ENCODE measurements around the gene PPFIBP1.
"Not testable (repeated sequence)": the region's sequence is repeated elsewhere in the genome, so short reads cannot be mapped to it uniquely, and the experiment has no call there.

PPFIBP1 gene

DNA sequence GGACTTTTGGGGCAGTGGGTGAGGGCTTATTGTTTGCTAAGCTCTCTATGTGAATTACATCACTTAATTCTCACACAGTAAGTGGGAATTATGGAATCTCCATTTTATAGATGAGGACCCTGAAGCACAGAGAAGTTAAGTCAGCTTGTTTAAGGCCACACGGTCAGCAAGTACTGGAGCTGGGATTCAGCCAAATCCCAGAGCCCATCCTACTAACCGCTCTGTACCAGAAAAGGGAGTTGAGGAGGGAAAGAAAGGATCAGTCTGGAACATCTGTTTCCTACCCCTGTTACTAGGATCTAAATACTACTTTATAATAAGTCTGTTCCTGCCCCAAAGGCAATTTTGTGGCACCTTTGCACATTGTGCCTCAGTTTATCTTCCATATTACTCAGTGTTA is 42.6 kb downstream of the PPFIBP1 start:
- no peak for DNase-seq (ENCODE audit: low read depth)

DNA sequence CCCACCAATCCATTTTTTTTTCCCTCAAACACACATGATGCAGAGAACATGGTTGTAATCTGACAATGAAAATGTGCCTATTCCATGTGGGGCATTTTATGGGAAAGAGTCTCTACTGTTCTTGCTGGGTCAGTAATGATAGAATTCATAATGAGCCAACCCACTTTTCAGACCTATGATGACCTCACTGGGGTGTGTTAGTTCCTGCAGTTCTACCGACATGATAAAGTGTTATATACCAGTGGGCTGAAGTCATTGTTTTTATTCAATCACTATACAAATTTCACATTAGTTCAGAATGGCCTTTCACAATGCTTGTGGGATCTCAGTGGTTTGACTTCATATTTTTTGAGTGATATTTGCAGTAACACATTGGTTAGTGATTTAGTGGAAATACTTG is 47.5 kb downstream of the PPFIBP1 start:
- peak; percentile 76 for DNase-seq (ENCODE audit: low read depth)

DNA sequence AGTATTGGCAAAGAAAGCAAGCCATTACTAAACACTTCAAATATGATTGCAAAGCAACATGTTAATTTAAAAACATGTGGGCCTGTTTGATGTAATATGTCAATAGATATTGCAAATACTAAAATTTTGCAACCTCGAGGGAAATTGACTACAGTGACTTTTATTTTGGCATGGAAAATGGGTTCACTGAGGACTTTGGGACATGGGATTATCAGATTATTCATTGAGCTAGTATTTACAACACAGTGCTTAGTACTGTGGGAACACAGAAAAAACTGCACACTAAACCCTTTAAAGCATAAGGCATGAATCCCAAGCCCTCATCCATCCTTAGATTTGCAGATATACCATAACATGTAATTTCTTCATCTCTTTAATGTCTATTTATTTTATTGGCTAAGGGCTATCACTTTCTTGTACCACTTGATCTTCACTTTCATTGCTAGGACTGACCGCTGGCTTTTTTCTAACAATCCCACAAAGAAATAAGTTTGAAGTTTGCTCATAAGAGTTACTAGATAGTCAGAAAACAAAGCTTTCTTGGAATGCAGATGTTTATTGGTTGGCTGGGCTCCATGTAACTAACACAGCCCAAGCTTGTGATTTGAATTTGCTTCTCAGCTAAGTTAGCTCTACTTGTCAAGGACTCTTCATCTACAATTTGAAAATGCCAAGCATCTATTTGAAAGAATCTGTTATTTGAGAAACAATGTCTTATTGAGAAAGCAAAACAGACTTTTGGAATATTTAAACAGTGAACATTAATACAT is 48.7 kb downstream of the PPFIBP1 start:
- no peak for DNase-seq (ENCODE audit: low read depth)

DNA sequence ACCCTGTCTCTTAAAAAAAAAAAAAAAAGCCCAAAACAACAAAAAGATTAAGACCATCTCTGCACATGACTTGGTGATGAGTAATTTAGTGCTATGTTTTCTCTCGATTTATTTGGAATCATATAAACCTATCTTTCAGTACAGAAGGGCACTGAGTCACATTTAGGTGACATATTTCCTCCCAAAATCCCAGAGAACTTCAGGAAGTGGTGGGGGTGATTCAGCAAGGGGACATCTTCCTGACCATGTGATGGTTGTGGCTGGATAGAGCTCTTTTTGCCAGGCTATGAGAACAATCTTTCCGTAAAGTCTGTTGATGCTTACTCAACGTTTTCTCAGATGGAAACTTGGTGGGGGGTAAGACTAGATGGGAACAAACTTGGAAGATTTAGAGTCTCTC is 50.0 kb downstream of the PPFIBP1 start:
- peak; percentile 94 for DNase-seq (ENCODE audit: low read depth)

DNA sequence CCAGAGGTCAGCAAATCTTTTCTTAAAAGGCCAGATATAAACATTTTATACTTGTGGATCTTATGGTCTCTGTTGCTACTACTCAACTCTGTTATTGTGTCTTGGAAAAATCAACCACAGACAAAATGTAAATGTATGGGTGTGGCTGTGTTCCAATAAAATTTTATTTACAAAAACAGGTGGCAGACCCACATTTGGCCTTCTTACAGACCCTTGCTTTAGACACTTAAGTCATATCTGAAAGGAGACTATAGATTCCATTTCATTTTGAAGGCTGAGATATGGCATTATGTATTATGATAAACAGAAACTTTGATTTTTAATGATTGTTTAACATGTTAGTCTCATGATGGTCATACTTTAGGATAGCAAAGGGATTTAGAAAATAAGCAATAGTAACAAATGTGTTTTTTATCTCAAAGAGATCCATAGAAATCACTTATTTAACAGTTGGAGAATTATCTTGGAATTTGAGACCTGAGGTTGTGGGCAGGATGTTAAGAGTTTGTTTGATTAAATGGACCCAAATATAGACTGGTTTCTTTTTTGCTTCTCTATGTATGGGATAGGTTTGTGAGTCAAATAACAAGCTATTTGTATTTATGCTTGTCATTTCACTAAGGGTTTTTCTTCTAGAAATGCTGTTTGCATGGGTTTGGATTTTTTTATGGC is 51.2 kb downstream of the PPFIBP1 start:
- DNase-seq (ENCODE audit: low read depth): no peak

DNA sequence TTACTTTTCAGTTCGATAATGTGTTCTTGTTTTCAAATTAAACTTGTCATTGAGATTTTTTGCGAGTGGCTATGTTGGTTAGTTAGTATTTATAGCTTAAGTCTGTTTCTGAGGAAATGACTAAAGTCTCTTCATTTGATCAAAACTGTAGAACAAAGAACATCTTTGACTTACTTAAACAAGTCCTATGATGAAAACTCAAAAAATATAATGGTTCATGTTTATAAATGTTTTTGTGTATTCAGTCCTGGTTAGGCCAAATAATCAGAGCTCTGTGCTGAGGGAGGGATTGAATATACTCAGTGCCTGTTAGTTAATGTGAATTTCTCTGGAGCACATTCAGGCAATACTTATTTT is 51.7 kb downstream of the PPFIBP1 start:
- no peak for DNase-seq (ENCODE audit: low read depth)

DNA sequence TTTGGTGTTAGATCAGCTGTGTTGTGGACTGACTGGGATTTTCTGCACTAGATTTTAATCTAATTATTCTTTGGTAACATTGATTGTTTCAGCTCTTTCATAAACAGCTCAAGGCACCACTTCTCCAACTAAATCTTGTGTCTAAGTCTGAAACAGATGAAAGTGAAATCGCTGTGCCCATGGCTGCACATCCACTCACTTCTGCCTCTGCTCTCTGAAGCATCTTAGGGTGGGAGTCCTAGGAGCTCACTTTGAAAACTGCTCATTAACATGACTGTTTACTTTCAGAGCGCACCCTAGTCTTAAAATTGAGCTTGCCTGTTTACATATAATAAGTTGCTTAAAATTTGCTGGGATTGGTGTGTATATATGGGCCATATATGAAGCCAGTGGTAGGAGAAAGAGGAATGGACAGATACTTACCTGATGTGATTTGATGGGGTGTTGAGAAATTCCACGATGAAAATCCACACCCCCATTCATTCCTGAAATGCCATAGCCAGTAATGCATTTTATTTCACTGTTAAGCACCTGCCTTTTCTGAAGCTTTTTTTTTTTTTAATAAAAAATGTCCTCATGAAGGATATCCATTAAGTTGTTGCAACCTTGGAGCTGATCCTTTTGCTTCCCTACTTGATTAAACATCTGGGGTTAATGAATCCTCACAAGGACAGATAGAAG is 52.8 kb downstream of the PPFIBP1 start:
- no peak for DNase-seq (ENCODE audit: low read depth)

DNA sequence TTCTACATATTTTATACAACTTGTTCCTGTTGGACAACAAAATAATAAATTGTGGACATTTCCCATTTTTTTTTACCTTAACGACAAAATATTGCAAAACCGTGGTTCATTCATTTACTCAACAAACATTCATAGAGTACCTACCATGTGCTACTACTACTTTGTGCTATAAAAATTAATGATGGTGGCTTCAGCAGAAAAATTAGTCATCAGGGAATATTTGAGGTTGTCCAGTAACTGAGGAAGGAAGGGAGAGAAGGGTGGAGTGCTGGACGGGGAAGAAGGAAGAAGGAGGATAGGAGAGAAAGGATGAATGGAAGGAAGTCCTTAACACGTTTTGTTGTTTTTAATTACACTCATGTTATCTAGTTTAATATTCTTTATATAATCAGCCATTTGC is 53.7 kb downstream of the PPFIBP1 start:
- no peak for DNase-seq (ENCODE audit: low read depth)

DNA sequence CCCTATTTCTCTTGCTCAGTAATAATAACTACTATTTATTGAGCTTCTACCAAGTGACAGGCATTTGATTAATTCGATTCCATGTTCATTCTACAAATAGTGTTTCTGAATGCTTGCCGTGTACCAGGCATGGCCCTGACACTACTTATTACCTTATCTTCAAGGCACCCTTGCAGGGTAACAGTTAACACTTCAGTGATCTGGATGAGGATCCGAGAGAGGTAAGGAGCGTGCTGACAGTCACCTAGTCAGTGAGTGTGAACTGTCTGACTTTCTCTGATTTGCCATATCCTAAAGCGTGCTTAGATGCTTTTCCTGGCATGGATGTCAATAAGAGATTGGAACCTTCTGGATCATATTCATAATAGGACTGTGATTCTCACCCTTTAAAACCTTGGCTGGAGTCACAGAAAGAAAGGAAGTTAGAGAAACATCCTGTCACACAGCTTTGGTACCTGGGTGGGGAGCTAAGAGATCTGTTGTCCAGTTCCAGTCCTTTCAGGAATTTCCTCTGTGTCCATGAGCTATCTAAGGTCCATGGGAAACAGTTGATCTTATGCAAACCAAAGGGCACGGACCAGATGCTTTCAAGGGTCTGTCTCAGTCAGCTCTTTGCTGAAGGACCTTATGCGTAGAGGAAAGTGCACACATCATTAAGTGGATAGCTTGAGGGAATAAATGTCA is 54.8 kb downstream of the PPFIBP1 start:
- DNase-seq (ENCODE audit: low read depth): no peak

DNA sequence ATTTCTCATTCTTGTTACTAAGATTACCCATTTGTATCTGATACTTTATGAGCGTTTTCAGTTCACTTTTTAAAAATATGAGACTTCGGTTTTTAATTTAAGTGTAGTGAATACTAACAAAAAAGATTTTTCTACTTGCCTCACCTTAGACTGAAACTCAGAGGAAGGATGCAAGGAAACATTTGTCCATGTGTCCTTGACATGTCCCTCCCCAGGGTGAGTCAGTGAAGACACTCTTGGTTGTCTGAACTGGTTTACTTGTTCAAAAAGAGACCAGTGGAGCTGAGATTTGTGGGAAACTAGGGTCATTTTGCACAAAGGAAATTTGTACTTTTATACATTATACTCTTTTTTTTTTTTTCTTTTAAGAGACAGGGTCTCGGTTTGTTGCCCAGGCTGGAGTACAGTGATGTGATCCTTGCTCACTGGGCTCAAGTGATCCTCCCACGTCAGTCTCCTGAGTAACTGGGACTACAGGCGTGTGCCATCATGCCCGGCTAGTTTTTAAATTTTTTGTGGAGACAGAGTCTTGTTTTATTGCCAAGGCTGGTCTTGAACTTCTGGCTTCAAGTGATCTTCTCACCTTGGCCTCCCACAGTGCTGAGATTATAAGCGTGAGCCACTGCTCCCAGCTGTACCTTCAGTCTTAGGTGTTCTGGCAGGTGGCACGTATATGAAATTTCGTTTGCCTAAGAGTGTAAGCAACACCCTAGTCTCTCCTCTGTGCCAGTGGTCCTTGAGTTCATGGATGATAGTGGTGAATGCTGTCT is 56.7 kb downstream of the PPFIBP1 start:
- no peak for DNase-seq (ENCODE audit: low read depth)

DNA sequence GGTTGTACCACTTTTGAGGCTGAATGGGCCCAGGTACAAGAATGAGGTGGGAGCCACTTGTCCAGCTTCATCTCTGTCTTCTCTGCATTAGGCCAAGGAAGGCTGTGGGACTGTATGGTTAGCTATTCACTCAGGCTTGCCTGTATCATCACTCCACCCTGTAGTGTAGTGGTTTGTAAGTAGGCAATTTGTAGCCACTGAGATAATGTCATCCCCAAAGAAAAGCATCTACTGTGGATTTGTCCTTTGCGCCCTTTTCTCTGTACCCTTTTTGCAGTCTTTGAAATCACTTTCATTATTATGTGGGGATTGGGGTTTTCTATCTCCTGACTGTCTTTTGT is 57.3 kb downstream of the PPFIBP1 start:
- not testable (repeated sequence) for DNase-seq (ENCODE audit: low read depth)

DNA sequence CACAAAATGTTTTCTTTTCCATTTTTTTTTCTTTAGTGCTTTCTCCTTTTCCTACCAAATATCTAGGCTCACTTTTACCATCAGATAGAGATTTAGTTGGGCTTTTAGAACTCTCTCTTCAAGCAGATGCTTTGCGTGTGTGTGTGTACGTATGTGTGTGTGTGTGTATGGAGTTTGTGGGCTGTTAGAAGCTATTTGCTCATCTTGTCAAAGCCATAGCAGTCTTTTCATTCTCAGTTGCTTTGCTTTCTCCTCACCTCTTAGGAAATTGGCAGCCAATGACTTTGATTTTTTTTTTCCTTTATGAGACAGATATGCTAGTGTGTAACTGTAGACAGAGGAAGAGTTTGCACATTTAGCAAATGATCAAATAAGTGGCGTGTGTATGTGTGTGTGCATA is 57.8 kb downstream of the PPFIBP1 start:
- not testable (repeated sequence) for DNase-seq (ENCODE audit: low read depth)

DNA sequence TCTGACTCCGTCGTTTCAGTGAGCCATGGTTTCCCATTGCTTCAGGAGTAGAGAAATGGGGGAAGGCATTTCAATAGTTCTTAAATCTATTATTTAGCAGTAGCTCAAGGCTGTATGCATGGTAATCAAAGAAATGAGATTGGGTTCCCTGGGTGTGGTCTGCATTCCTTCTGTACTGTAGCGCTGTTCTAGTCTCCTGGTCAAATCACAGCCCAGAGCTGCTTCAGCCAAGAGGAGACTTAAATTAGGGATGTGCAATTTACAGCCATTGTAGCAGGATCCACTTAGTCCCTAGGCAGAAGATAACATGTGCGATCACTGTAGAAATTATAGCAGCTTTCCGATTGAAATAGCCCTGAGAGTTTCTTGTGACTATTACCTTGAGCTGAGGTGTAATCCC is 58.4 kb downstream of the PPFIBP1 start:
- DNase-seq (ENCODE audit: low read depth): not testable (repeated sequence)

DNA sequence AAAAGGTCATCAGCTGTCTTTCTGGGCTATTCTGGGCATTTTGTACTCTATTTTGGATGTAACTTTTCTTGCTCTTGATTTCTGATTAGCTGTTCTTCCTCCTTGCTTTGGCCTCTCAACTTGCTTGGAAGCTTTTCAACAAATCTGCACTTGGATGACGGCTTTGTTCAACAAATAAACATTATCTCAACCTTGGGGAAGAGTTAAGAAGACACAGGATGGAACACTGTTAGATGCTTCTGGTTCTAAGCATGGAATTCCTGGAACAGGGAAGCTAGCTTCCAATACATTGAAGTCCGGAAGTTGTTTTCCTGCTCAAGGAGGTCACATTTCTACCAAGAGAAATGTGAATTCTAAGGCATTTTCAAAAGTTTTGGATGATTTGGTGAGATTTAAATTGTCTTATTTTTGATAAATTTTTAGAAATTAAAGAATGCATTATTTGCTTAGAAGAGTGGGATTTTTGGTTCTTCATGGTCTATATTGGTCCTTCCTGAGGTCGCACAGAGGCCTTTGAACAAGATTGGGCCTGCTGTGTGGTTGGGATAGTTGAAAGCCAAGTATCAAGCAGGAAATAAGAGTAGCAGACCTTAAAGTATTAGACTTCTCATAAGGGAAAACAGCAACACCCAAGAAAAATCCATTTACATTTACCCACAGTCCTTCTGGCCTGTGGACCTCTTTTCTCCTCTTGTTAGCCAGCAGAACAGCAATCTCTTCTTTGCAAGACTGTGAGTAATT is 59.2 kb downstream of the PPFIBP1 start:
- no peak for DNase-seq (ENCODE audit: low read depth)

DNA sequence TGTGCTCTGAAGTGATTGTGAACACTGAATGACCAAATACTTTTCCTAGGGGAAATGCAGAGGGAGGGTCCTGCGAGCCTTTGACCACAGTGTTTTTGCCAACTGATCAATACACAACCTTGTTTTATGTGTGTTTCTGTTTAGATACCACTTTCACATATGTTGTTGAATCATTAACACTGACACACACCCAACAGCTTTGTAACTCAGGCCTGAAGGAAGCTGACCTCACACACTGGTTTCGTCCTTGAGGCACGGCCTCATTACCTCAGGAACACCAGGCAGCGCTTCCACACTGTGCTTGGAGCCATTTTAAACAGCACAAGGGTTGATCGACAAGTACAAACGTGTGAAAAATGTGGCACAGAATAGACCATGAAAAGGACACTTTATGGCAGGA is 60.0 kb downstream of the PPFIBP1 start:
- no peak for DNase-seq (ENCODE audit: low read depth)

DNA sequence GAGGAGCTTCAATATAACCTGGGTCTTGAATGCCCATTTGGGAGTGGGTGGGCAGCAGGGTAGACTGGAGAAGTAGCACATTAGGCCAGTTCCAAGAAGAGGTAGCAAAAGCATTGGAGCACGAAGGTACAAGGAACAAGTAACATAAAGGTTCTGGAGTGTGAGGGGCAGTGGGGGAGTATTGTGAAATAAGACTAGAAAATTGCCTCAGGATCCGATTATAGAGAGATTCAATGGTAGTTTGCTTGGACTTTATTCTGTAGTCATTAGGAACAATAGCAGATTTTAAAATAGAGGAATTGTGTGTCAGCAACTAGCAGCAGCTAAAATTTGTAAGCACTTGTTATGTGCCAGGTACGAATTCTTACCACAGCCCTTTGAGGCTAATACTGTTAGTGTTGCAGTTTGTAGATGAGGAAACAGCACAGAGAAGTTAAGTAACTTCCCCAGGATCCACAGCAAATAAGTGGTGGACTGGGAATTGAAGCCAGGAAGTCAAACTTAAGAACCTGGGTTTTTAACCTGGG is 61.8 kb downstream of the PPFIBP1 start:
- DNase-seq (ENCODE audit: low read depth): no peak

DNA sequence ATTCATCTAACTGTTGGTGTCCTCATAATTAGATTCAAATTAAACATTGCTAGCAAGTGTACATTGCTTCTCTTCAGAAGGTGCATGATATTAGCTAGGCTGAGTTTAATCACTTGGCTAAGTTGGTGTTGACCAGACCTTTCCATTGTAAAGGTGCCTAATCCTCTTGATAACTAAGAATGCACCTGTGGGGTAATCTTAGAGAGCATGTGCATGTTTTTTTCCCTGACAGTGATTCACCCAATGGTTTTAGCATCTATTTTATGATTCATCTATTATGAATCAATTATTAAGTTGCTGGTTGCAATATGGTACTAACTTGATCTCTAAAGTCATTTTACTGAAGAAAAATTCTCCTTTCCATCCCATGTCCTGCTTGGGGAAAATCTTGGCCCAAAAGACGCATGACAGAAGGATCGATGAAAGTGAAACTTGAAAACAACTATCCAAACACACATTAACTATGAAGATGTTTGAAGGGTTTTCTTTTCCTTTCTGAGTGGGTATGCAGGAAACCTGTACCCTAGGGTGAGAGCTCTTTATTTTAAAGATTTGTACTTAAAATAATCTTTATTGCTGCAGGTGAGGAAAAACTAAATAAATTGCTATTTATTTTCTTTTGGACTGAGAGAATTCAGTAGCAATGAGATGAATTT is 64.2 kb downstream of the PPFIBP1 start:
- DNase-seq (ENCODE audit: low read depth): not testable (repeated sequence)

DNA sequence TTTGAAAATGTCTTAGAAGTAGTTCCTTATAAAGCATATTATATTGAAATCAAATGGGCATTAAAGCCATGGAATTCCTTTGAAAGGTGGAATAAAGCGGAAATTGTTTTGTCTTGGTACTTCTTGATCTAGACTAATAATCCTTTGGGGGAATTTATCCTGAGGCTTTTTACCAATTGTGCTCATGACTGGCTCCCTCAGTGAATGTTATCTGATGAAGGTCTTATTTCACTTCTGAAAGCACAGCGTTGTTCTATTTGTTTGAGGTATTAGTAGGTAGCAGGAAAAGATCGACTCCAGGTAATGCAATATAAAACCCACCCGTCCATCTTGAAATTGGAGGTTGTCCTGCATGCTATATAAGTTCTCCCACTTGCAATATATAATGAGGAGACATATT is 64.8 kb downstream of the PPFIBP1 start:
- no peak for DNase-seq (ENCODE audit: low read depth)

DNA sequence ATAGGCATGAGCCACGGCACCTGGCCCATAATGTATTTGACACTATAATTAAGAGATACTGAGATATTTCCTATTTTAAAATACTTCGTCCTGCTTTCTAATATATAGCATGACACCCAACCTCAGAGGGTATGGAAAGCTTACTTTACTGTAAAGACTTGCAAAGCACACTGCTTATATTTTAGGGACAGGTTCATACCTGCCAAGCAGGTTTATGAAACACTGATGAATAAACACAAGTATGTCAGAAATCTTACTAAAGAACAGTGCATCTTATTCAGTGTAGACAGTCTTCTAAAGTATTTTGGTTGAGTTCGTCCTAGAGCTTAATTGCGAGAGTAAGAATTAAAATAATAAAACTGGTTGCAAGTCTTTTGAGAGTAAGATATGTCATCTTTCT is 65.4 kb downstream of the PPFIBP1 start:
- no peak for DNase-seq (ENCODE audit: low read depth)

DNA sequence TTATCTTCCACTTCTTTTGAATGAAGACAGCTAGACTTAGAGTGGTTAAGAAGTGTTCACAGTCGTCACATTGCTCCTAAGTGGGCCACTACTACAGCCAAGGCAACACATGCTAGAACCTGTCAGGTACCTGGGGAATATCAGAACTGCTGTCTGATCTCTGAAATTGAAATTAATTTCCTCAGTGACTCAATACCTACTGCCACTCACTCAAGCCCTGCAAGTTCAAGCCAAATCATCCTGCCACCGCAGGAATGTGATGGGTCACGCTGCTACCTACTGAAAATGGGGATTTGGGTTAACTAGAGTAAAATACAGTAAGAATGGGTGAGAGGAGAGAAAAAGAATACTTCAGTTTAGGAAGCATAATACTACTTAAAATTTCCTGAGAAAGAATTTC is 67.7 kb downstream of the PPFIBP1 start:
- not testable (repeated sequence) for DNase-seq (ENCODE audit: low read depth)

DNA sequence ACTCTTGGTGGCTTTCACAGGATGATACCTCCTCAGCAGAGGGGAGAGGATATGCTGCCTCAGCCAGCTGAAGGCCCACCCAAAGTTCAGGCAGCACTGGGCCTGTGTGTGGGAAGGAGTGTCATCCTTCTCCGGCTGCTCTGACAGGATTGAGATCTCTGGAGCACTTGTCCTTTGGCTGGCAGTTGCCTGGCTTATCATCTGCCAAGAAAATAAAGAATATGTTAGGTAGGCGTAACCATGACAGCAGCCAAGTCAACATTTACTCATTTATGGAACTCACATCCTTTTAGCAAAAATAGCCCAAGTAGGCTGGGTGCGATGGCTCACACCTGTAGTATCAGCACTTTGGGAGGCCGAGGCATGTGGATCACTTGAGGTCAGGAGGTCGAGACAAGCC is 68.5 kb downstream of the PPFIBP1 start:
- no peak for DNase-seq (ENCODE audit: low read depth)

Measured in non-pigmented ciliary epithelial cell (primary cell).